ENCODE measurements around the gene STAC3. TPM values are rescaled to one million over a fixed set of nuclear protein-coding genes. Genes with fewer than 3 reads are reported as not detected.

The STAC3 gene
- total RNA-seq, 2 donors from 2014 or later: 2.5 to 6.1 TPM

DNA sequence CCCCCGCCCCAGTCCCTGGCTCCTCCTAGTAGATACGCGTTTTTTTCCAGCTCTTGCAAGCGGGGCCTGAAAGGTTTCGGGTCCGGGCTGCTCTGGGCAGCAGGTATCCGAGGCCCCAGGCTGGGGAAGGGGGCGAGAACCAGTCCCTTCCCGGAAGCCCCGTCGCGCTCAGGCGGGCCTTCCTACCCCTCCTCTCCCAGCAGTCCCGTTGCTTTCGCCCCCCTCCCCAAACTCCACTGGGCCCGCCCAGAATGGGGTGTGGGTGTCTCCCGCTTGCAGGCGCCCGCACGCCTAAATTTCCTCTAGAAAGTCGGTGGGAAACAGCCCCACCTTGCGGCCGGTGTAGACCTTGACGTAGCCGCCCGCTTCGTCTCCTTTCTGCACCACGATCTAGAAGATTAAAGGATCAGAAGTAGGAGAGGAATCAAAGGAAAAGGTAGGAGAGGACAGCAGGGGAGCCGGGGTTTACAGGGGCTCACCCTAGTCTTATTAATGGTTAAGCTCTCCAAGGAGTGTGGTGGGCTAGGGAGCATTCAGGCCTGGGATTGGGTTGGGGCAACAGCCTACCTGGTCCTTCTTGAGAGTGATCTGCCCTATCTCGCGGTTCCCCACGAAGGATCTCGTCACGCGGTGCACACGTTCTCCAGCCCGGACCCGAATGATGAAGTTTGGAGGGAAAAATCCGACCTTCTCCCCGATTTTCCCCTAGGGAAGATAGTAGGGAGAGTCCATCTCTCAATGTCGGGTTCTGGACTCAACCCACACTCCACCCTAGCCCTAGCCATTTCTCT, 7.3 kb downstream of the STAC3 start:
- no peak overlapping the region for H3K27ac Mint-ChIP-seq
- H3K4me3 Mint-ChIP-seq: peak overlapping the region; percentile 73
- no peak for DNase-seq (ENCODE audit: low spot score)
- no peak for ATAC-seq
- peaks cover 33 to 44% of the 10 kb centered on the region in 2 donors for H3K27me3 Mint-ChIP-seq
- no peaks in the 10 kb centered on the region for H3K9me3 Mint-ChIP-seq
- no peaks in the 10 kb centered on the region for H3K36me3 Mint-ChIP-seq
- H3K4me1 Mint-ChIP-seq (ENCODE audit: low read depth in 2 of 2): peaks cover 40 to 44% of the 10 kb centered on the region in 2 donors

DNA sequence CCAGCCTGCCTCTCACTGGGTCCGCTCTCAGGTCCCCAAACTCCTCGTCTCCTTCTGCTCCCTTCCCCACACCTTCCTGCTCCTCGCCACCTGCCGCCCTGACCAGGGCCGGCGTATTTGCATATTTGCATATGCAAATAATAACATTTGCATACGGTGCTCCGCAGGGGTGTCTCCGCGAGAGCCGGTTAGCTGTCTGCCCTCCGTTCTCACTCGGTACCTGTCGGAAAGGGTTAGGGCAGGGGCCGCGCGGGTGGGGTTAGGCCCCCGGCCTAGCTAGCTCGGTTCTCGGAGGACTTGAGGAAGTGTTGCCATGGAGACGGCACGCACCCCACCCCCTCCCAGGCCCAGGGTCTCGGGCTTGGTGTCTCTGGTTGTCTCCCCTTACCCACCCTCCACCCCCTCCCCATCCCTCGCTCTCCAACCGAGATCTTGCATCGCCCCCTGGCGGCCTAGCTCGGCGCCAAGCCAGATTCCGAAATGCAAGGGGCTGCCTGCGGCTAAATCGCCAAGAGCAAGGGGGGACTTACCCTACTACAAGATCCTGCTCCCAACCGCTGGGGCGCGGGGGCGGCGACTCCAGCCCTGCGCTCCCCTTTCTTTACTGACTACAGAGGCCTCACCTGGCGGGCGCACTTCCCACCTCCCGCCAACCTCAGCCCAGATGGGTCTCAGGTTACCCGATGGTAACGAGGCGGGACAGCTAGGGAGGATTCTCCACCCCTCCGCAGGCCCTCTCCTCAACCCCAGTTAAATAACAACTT, 8.1 kb downstream of the STAC3 start:
- H3K27ac Mint-ChIP-seq: no peak overlapping the region
- ATAC-seq: peak; percentile 31 to 33
- no peak for DNase-seq (ENCODE audit: low spot score)
- H3K4me3 Mint-ChIP-seq: peak overlapping the region; percentile 73
- H3K27me3 Mint-ChIP-seq: peaks cover 34 to 48% of the 10 kb centered on the region in 2 donors
- H3K4me1 Mint-ChIP-seq (ENCODE audit: low read depth in 2 of 2): peaks cover 40 to 48% of the 10 kb centered on the region in 2 donors
- no peaks in the 10 kb centered on the region for H3K36me3 Mint-ChIP-seq
- no peaks in the 10 kb centered on the region for H3K9me3 Mint-ChIP-seq

- peak; percentile 55 for DNase-seq (ENCODE audit: low spot score)
- Mint-ChIP-seq H3K27ac (no peak overlapping the region), H3K27me3 (peaks cover 39 to 54% of the 10 kb centered on the region in 2 donors), H3K4me3 (peak overlapping the region; percentile 73), H3K9me3 (no peaks in the 10 kb centered on the region), H3K36me3 (no peaks in the 10 kb centered on the region), H3K4me1 (ENCODE audit: low read depth in 2 of 2) (peaks cover 45 to 53% of the 10 kb centered on the region in 2 donors)
- no peak for ATAC-seq
These were observed 8.7 kb downstream of the STAC3 start for GRCh38 chr12:57242329-57242690.

GRCh38 chr12:57241402-57242310, 9.3 kb downstream of the STAC3 start:
- H3K27me3 Mint-ChIP-seq: peaks cover 45 to 60% of the 10 kb centered on the region in 2 donors
- peaks cover 50 to 53% of the 10 kb centered on the region in 2 donors for H3K4me1 Mint-ChIP-seq (ENCODE audit: low read depth in 2 of 2)
- no peaks in the 10 kb centered on the region for H3K36me3 Mint-ChIP-seq
- H3K27ac Mint-ChIP-seq: no peak overlapping the region
- ATAC-seq (no peak), DNase-seq (ENCODE audit: low spot score) (no peak)
- peak overlapping the region; percentile 48 for H3K4me3 Mint-ChIP-seq
- H3K9me3 Mint-ChIP-seq: no peaks in the 10 kb centered on the region

- Mint-ChIP-seq H3K27ac (peak overlapping the region in 1 of 2 donors; percentile 79), H3K9me3 (no peaks in the 10 kb centered on the region), H3K4me1 (ENCODE audit: low read depth in 2 of 2) (peaks cover 53 to 57% of the 10 kb centered on the region in 2 donors), H3K4me3 (peak overlapping the region; percentile 91), H3K27me3 (peaks cover 48 to 61% of the 10 kb centered on the region in 2 donors), H3K36me3 (no peaks in the 10 kb centered on the region)
- no peak for ATAC-seq
- no peak for DNase-seq (ENCODE audit: low spot score)
These were observed 10.0 kb downstream of the STAC3 start for GRCh38 chr12:57240926-57241401.

DNA sequence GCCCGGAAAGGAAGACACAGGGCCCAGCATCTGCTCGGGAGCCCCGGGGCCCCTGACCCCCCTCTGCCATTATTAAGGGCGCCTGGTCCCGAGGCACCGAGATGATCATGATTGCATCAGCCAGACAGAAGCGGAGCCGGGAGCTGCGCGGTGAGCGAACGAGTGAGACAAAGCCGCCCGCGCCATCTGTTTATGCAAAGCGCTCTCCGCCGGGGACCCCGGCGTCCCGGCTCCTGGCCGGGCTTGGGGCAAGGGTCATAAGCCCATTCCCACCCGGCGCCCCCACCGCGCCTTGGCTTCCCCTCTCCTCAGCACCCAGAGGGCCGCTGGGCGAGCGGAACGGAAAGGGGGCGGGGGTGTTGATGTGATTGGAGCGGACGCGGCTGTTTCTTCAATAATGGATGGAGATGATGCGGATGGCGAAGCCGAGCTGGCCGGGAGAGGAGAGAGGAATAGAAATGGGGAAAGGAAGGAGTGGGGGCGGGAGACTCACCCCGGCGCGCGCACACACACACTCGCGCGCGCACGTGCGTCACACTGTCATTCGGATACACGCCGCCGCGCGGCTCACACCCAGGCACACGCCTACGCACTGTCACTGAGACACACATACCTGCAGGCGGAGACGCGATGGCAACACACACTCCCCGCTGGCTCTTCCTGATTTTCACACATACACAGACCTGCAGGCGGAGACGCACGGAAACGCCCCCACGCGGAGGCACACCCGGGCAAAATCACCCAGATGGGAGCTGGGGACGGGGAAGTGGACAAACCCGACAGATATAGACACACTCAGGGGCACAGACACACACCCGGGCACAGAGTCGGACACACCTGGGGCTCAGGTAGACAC, 10.7 kb downstream of the STAC3 start:
- Mint-ChIP-seq H3K4me1 (ENCODE audit: low read depth in 2 of 2) (peaks cover 53 to 57% of the 10 kb centered on the region in 2 donors), H3K27ac (peak overlapping the region; percentile 21 to 79), H3K27me3 (peaks cover 48 to 61% of the 10 kb centered on the region in 2 donors)

DNA sequence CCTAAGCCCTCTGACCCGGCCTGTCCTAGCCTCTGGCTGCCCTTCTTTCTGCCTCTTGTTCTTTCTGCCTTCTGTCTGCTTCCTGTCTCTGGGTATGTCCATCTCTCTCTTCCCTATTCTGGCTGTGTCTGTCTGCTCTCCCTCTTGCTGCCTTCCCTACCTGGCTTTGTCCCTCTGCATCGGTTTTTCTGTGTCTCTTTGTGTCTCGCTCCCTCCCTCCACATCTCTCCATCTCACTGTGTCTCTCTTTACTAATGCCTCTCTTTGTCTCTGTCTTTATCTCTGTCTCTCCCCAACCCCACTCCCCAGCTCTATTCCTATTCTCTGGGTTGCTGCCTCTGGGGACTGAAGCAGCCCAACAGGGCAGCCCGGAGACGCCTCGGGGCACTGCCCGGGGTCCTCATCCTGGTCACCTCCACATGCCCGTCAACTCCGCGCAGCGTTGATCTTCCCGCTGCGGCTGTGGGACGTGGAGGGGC, 11.4 kb downstream of the STAC3 start:
- H3K36me3 Mint-ChIP-seq: peaks cover 1% of the 10 kb centered on the region
- peaks cover 48 to 61% of the 10 kb centered on the region in 2 donors for H3K27me3 Mint-ChIP-seq
- peak overlapping the region; percentile 91 for H3K4me3 Mint-ChIP-seq
- DNase-seq (ENCODE audit: low spot score) (no peak), ATAC-seq (no peak)
- no peaks in the 10 kb centered on the region for H3K9me3 Mint-ChIP-seq
- peak overlapping the region; percentile 21 to 79 for H3K27ac Mint-ChIP-seq
- H3K4me1 Mint-ChIP-seq (ENCODE audit: low read depth in 2 of 2): peaks cover 53 to 57% of the 10 kb centered on the region in 2 donors

More for the DNA sequence above, 10.7 kb downstream of the STAC3 start:
- Mint-ChIP-seq H3K4me3 (peak overlapping the region; percentile 91), H3K36me3 (no peaks in the 10 kb centered on the region), H3K9me3 (no peaks in the 10 kb centered on the region)
- ATAC-seq (peak; percentile 29 to 37), DNase-seq (ENCODE audit: low spot score) (no peak)

DNA sequence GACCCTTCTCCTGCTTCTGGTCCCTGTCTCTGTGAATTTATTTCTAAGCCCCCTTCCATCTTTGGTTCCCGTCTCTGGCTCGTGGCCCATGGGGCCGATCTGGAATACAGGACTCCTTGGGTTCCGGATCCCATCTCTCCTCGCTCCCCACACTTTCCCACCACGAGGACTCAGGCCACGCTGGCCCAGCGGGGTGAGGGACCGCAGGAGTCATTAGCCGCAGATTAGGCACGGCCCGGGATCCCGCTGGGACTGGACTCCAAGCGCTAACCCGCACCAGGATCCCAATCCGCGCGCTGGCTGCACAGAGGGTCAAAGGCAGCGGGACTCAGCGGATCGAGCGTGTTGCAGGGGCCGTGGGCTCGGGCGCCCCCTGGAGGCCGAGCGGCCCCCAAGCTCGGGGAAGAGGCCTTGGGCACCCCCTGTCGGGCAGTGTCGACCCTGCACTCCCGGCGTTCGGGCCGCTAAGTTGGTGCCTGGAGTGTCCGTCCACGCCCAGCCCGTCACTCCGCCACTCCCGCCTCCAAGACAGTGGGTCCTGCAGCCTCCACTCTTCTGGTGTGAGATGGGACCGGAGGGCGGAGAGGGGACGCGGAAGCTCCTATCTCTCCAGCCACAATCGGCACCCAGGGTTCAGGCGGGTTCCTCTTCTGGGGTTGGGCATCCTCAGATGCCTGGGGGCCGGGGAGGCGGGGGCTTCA, 12.0 kb downstream of the STAC3 start:
- DNase-seq (ENCODE audit: low spot score): peak; percentile 88
- Mint-ChIP-seq H3K4me1 (ENCODE audit: low read depth in 2 of 2) (peaks cover 50 to 60% of the 10 kb centered on the region in 2 donors), H3K9me3 (no peaks in the 10 kb centered on the region), H3K27me3 (peaks cover 43 to 57% of the 10 kb centered on the region in 2 donors), H3K4me3 (peak overlapping the region; percentile 91), H3K36me3 (peaks cover 7% of the 10 kb centered on the region), H3K27ac (peak overlapping the region; percentile 21 to 79)
- ATAC-seq: peak; percentile 85 to 89

GRCh38 chr12:57237932-57238853, 12.8 kb downstream of the STAC3 start:
- H3K4me1 Mint-ChIP-seq (ENCODE audit: low read depth in 2 of 2): peaks cover 44 to 54% of the 10 kb centered on the region in 2 donors
- peaks cover 38 to 50% of the 10 kb centered on the region in 2 donors for H3K27me3 Mint-ChIP-seq
- no peak for DNase-seq (ENCODE audit: low spot score)
- H3K27ac Mint-ChIP-seq: peak overlapping the region in 1 of 2 donors; percentile 79
- no peaks in the 10 kb centered on the region for H3K9me3 Mint-ChIP-seq
- peak in 1 of 2 donors; percentile 2 for ATAC-seq
- peaks cover 8% of the 10 kb centered on the region for H3K36me3 Mint-ChIP-seq
- H3K4me3 Mint-ChIP-seq: peak overlapping the region; percentile 91

DNA sequence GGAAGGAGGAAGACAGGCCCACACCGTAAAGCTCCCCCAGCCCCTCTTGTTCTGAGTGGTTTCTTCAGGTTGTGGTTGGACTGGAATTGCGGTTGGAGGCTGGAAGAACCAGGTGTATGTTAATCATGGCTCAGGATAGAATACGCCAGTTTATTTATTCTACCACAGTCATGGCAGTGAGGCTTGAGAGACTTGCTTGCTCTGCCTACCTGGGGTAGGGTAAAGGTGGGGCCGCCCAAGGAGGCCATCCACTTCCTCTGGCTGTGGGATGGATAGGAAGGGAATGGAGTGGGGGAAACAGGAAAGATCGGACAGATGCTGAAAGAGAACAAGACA, 13.4 kb downstream of the STAC3 start:
- peaks cover 8% of the 10 kb centered on the region for H3K36me3 Mint-ChIP-seq
- peaks cover 37 to 46% of the 10 kb centered on the region in 2 donors for H3K27me3 Mint-ChIP-seq
- no peak for ATAC-seq
- no peak for DNase-seq (ENCODE audit: low spot score)
- peak overlapping the region; percentile 83 for H3K4me3 Mint-ChIP-seq
- H3K27ac Mint-ChIP-seq: no peak overlapping the region
- H3K4me1 Mint-ChIP-seq (ENCODE audit: low read depth in 2 of 2): peaks cover 40 to 50% of the 10 kb centered on the region in 2 donors
- no peaks in the 10 kb centered on the region for H3K9me3 Mint-ChIP-seq

GRCh38 chr12:57236925-57237595, 13.9 kb downstream of the STAC3 start:
- DNase-seq (ENCODE audit: low spot score): no peak
- Mint-ChIP-seq H3K9me3 (no peaks in the 10 kb centered on the region), H3K27ac (no peak overlapping the region), H3K4me3 (peak overlapping the region; percentile 83), H3K36me3 (peaks cover 8% of the 10 kb centered on the region), H3K27me3 (peaks cover 34 to 41% of the 10 kb centered on the region in 2 donors), H3K4me1 (ENCODE audit: low read depth in 2 of 2) (peaks cover 37 to 47% of the 10 kb centered on the region in 2 donors)
- ATAC-seq: no peak

Measured in natural killer cell treated with Interleukin-12 subunit alpha and Interleukin-12 subunit beta and Interleukin-15 and Interleukin-18, amount 100 ng/mL, for 72 hours (primary cell).